ENCODE results near the gene WNT9A.
A peak's percentile ranks its signal among the peaks of the same experiment; 100 is the strongest.

The WNT9A gene

GRCh38 chr1:227954163-227954850 lies 6.6 kb upstream of the WNT9A start:
- no peak for DNase-seq (ENCODE audit: low read depth)

- DNase-seq (ENCODE audit: low read depth): no peak
These were observed 5.3 kb upstream of the WNT9A start for GRCh38 chr1:227953022-227953412.

GRCh38 chr1:227952374-227953021 lies 4.8 kb upstream of the WNT9A start:
- no peak for DNase-seq (ENCODE audit: low read depth)

GRCh38 chr1:227951624-227952373 lies 4.1 kb upstream of the WNT9A start:
- DNase-seq (ENCODE audit: low read depth): no peak

- no peak for DNase-seq (ENCODE audit: low read depth)
These were observed 3.1 kb upstream of the WNT9A start for GRCh38 chr1:227950735-227951346.

- DNase-seq (ENCODE audit: low read depth): no peak
These were observed 2.4 kb upstream of the WNT9A start for GRCh38 chr1:227949954-227950734.

GRCh38 chr1:227949341-227949921 lies 1.7 kb upstream of the WNT9A start:
- DNase-seq (ENCODE audit: low read depth): no peak

- DNase-seq (ENCODE audit: low read depth): no peak
These were observed 945 bp upstream of the WNT9A start for GRCh38 chr1:227948493-227949260.

GRCh38 chr1:227947386-227947675 lies 401 bp downstream of the WNT9A start:
- DNase-seq (ENCODE audit: low read depth): no peak

- DNase-seq (ENCODE audit: low read depth): peak; percentile 31
These were observed 927 bp downstream of the WNT9A start for GRCh38 chr1:227946624-227947385.

- no peak for DNase-seq (ENCODE audit: low read depth)
These were observed 1.7 kb downstream of the WNT9A start for GRCh38 chr1:227945891-227946623.

GRCh38 chr1:227944931-227945890 lies 2.5 kb downstream of the WNT9A start:
- no peak for DNase-seq (ENCODE audit: low read depth)

GRCh38 chr1:227944090-227944930 lies 3.4 kb downstream of the WNT9A start:
- DNase-seq (ENCODE audit: low read depth): no peak

GRCh38 chr1:227943381-227944089 lies 4.2 kb downstream of the WNT9A start:
- no peak for DNase-seq (ENCODE audit: low read depth)

GRCh38 chr1:227942716-227943261 lies 4.9 kb downstream of the WNT9A start:
- DNase-seq (ENCODE audit: low read depth): no peak

GRCh38 chr1:227942021-227942715 lies 5.6 kb downstream of the WNT9A start:
- DNase-seq (ENCODE audit: low read depth): no peak

Measured in activated gamma-delta T cell treated with anti-CD3 and anti-CD28 coated beads, Interleukin-2, amount 50 U/mL, for 16 hours (primary cell).